CD4-positive, alpha-beta T cell (primary cell): ENCODE results near the gene UTF1. TPM values are rescaled to one million over a fixed set of nuclear protein-coding genes. Genes with fewer than 3 reads are reported as not detected.

Experiments
- ATAC-seq: fragments of 200-7000 bp; cut with Tn5 transposase; one replicate; pipeline ENCODE4 v1.10.0; 2022; ENCODE audit warnings: mild to moderate bottlenecking; ENCODE audit not compliant: poor library complexity
- CTCF ChIA-PET: fragments of 350-600 bp; sonication (Branson Sonifier 250); formaldehyde crosslinking; loops from one replicate; lab custom pipeline; 2021; ENCODE audit warnings: antibody characterized with exemption, inconsistent platforms; lab: Charles Lee
- POLR2A ChIA-PET: fragments of 350-600 bp; sonication (Branson Sonifier 250); formaldehyde crosslinking; loops from one replicate; lab custom pipeline; 2021; ENCODE audit warnings: antibody characterized with exemption, inconsistent platforms; lab: Charles Lee
- DNase-seq, 14 experiments: peaks; one replicate each; pipeline ENCODE4 v3.0.0-alpha.2; 2013 to 2020; ENCODE audit warnings: mixed read lengths in 2 of 14
- H3K27ac ChIP-seq, 2 donors: one replicate each; pipeline versions ENCODE4 v1.5.1 to v1.7.0; 2013; ENCODE audit warnings: low read length in 2 of 2, low read depth in 1 of 2, mild to moderate bottlenecking in 1 of 2
- H3K27me3 ChIP-seq, 2 experiments: 1 replicate in 1 of 2; 2 replicates in 1 of 2; pipeline versions ENCODE4 v1.6.1 to v1.7.0; 2013; ENCODE audit warnings: low read length in 2 of 2, control low read depth in 1 of 2, mild to moderate bottlenecking in 1 of 2, moderate library complexity in 1 of 2; ENCODE audit not compliant: insufficient read depth in 2 of 2, control insufficient read depth in 1 of 2
- H3K36me3 ChIP-seq: one replicate; pipeline ENCODE4 v1.6.1; 2013; ENCODE audit warnings: low read length, control low read depth; ENCODE audit not compliant: insufficient read depth
- H3K4me1 ChIP-seq: one replicate; pipeline ENCODE4 v1.6.1; 2013; ENCODE audit warnings: low read length, control low read depth; ENCODE audit not compliant: insufficient read depth
- H3K4me3 ChIP-seq: one replicate; pipeline ENCODE4 v1.5.1; 2013; ENCODE audit warnings: mild to moderate bottlenecking, low read length, moderate library complexity
- H3K9me3 ChIP-seq, 2 experiments: 1 replicate in 1 of 2; 2 replicates in 1 of 2; pipeline versions ENCODE4 v1.6.1 to v1.7.0; 2013; ENCODE audit warnings: low read length in 2 of 2, mild to moderate bottlenecking in 2 of 2, control low read depth in 1 of 2, moderate library complexity in 1 of 2; ENCODE audit not compliant: control insufficient read depth in 1 of 2, insufficient read depth in 1 of 2
- H3K27ac Mint-ChIP-seq: one replicate; pipeline ENCODE4 v1.8.0; 2020; ENCODE audit warnings: mixed read lengths
- H3K27me3 Mint-ChIP-seq: one replicate; pipeline ENCODE4 v1.8.0; 2021; ENCODE audit warnings: mixed read lengths
- H3K36me3 Mint-ChIP-seq: one replicate; pipeline ENCODE4 v1.8.0; 2021; ENCODE audit warnings: low read depth, mixed read lengths
- H3K4me1 Mint-ChIP-seq: one replicate; pipeline ENCODE4 v1.8.0; 2021; ENCODE audit warnings: low read depth, mixed read lengths
- H3K4me3 Mint-ChIP-seq: one replicate; pipeline ENCODE4 v1.8.0; 2020; ENCODE audit warnings: mild to moderate bottlenecking, mixed read lengths
- H3K9me3 Mint-ChIP-seq: one replicate; pipeline ENCODE4 v1.8.0; 2020; ENCODE audit warnings: mixed read lengths
- CTCF ChIP-seq: fragments of 200-600 bp; IDR thresholded peaks from one replicate; pipeline ENCODE4 v1.8.0; 2022; ENCODE audit warnings: antibody characterized with exemption, mild to moderate bottlenecking
- intact Hi-C, 2 experiments: fragments of 100-400 bp; cut with DNase I in 1 of 2; cut with micrococcal nuclease in 1 of 2; formaldehyde crosslinking; loops; one replicate each; pipeline versions ENCODE4 v1.15.1 to v1.9.0; 2023 to 2025; cut with DNase I, micrococcal nuclease
- total RNA-seq, 174 experiments: library from RNA in 2 of 174; stranded (reverse) in 2 of 174; gene quantifications; one replicate each; pipeline ENCODE4 v1.2.3 and lab custom pipeline; 2021 to 2026

UTF1 gene
- total RNA-seq, 2 experiments from 2014 or later = not detected

GRCh38 chr10:133213641-133214467 is 16.2 kb upstream of the UTF1 start:
- no peak overlapping the region for H3K27ac ChIP-seq
- H3K4me1 ChIP-seq = peaks cover 8% of the 10 kb centered on the region
- intact Hi-C loops = no loop called here
- Mint-ChIP-seq H3K4me1 (no peaks in the 10 kb centered on the region), H3K27ac (no peak overlapping the region), H3K9me3 (no peaks in the 10 kb centered on the region), H3K36me3 (no peaks in the 10 kb centered on the region), H3K4me3 (no peak overlapping the region), H3K27me3 (peaks cover 7% of the 10 kb centered on the region)
- POLR2A ChIA-PET = no interaction called here
- no peaks in the 10 kb centered on the region for H3K36me3 ChIP-seq
- peaks cover 0 to 14% of the 10 kb centered on the region in 2 experiments for H3K9me3 ChIP-seq
- H3K4me3 ChIP-seq = no peak overlapping the region
- TF ChIP-seq CTCF = no peak
- peaks cover 0 to 5% of the 10 kb centered on the region in 2 experiments for H3K27me3 ChIP-seq
- ATAC-seq (no peak), DNase-seq (no peak)
- CTCF ChIA-PET = no interaction called here

- CTCF ChIA-PET = no interaction called here
- Mint-ChIP-seq H3K36me3 (no peaks in the 10 kb centered on the region), H3K27ac (no peak overlapping the region), H3K4me1 (no peaks in the 10 kb centered on the region), H3K4me3 (no peak overlapping the region), H3K27me3 (peaks cover 7% of the 10 kb centered on the region), H3K9me3 (no peaks in the 10 kb centered on the region)
- H3K36me3 ChIP-seq = no peaks in the 10 kb centered on the region
- ATAC-seq (no peak), DNase-seq (peak in 1 of 14 experiments; percentile 3)
- TF ChIP-seq CTCF = no peak
- H3K9me3 ChIP-seq = peaks cover 0 to 9% of the 10 kb centered on the region in 2 experiments
- no peak overlapping the region for H3K27ac ChIP-seq
- intact Hi-C loops = no loop called here
- H3K27me3 ChIP-seq = peaks cover 0 to 13% of the 10 kb centered on the region in 2 experiments
- peaks cover 8% of the 10 kb centered on the region for H3K4me1 ChIP-seq
- no peak overlapping the region for H3K4me3 ChIP-seq
- POLR2A ChIA-PET = no interaction called here
Observed at GRCh38 chr10:133214468-133215410, 15.3 kb upstream of the UTF1 start.

- ATAC-seq = no peak
- peak in 1 of 14 experiments; percentile 2 for DNase-seq
- CTCF ChIA-PET = no interaction called here
- TF ChIP-seq CTCF = no peak
- Histone ChIP-seq H3K27ac (no peak overlapping the region), H3K4me3 (no peak overlapping the region), H3K27me3 (peaks cover 0 to 12% of the 10 kb centered on the region in 2 experiments), H3K4me1 (peaks cover 4% of the 10 kb centered on the region), H3K9me3 (peaks cover 0 to 7% of the 10 kb centered on the region in 2 experiments), H3K36me3 (no peaks in the 10 kb centered on the region)
- no peak overlapping the region for H3K4me3 Mint-ChIP-seq
- H3K36me3 Mint-ChIP-seq = no peaks in the 10 kb centered on the region
- H3K27me3 Mint-ChIP-seq = peaks cover 7% of the 10 kb centered on the region
- no peaks in the 10 kb centered on the region for H3K4me1 Mint-ChIP-seq
- intact Hi-C loops = no loop called here
- POLR2A ChIA-PET = no interaction called here
- no peak overlapping the region for H3K27ac Mint-ChIP-seq
- no peaks in the 10 kb centered on the region for H3K9me3 Mint-ChIP-seq
Observed at GRCh38 chr10:133215586-133215985, 14.4 kb upstream of the UTF1 start.
